ENCODE results near the gene GPR26.

DNA sequence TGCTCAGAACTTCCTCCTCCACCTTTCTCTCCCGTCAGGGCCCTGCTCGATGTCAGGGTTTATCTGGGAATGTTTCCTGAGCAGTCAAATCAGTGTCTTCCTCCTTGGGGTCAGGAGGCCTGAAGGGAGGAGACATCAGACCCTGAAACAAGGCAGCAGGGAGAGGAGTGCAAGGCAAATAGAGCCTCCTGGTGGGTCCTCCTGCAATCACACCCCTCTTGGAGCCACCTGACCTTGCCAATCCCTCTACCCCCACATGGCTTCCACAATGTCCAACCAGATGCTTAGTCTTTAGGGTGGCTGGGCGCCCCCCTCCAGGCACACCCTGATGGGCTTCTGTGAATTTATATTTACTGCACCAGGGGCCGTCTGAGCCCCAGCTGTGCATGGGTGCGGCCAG, 12.2 kb downstream of the GPR26 start:
- TF ChIP-seq POLR2A (IDR thresholded peaks at IDR 0.05) (no peak), POLR2AphosphoS5 (IDR thresholded peaks at IDR 0.05) (no peak)
